Panc1 (cell line): ENCODE data around the gene CFAP58. TPM values are rescaled to one million over a fixed set of nuclear protein-coding genes. Genes with fewer than 3 reads are reported as not detected.

Source experiments
- ATAC-seq: fragments of 200-7000 bp; cut with Tn5 transposase; 2 replicates; pipeline ENCODE4 v1.9.1; 2020; ENCODE audit warnings: mild to moderate bottlenecking, moderate library complexity
- BruUV-seq: library from RNA; stranded (reverse); fragments of 400-500 nt; replicated peaks from 2 replicates; lab custom pipeline; 2021; lab: Mats Ljungman, UMichigan
- CTCF ChIA-PET: fragments of 300-600 bp; sonication (Branson Sonifier 250); formaldehyde crosslinking; loops from one replicate; lab custom pipeline; 2022; ENCODE audit warnings: antibody characterized with exemption; lab: Charles Lee
- POLR2A ChIA-PET: fragments of 300-600 bp; sonication (Branson Sonifier 250); formaldehyde crosslinking; loops from one replicate; lab custom pipeline; 2022; ENCODE audit warnings: antibody characterized with exemption; lab: Charles Lee
- DNase-seq: peaks from one replicate; pipeline ENCODE4 v3.0.0-alpha.2; 2010; ENCODE audit warnings: low read depth, low spot score
- H3K27ac ChIP-seq: 2 replicates; pipeline ENCODE4 v1.5.1; 2011; ENCODE audit warnings: mild to moderate bottlenecking, low read length, inconsistent platforms
- H3K27me3 ChIP-seq: fragments of 200-500 bp; sonication (Bioruptor generic); 2 replicates; pipeline ENCODE4 v1.6.0; 2014; ENCODE audit warnings: low read length, inconsistent platforms; ENCODE audit not compliant: control insufficient read depth, insufficient read depth
- H3K36me3 ChIP-seq: fragments of 200-500 bp; sonication (Bioruptor generic); 2 replicates; pipeline ENCODE4 v1.5.1; 2014; ENCODE audit warnings: inconsistent platforms, mild to moderate bottlenecking, low read length, moderate library complexity; ENCODE audit not compliant: control insufficient read depth, insufficient read depth
- H3K4me1 ChIP-seq: 2 replicates; pipeline ENCODE4 v1.5.1; 2011; ENCODE audit warnings: inconsistent platforms, mild to moderate bottlenecking, low read length, moderate library complexity; ENCODE audit not compliant: control insufficient read depth, insufficient read depth
- H3K4me3 ChIP-seq, 2 experiments: 2 replicates each; pipeline ENCODE4 v1.5.1; 2011 to 2012; ENCODE audit warnings: low read depth in 2 of 2, low read length in 2 of 2, mild to moderate bottlenecking in 2 of 2, inconsistent platforms in 1 of 2, moderate library complexity in 1 of 2
- H3K9me3 ChIP-seq: fragments of 200-500 bp; sonication (Bioruptor generic); 2 replicates; pipeline ENCODE4 v1.5.1; 2014; ENCODE audit warnings: low read depth, mild to moderate bottlenecking, inconsistent platforms, low read length, moderate library complexity; ENCODE audit not compliant: control insufficient read depth, insufficient read depth
- POLR2AphosphoS5 ChIP-seq: IDR thresholded peaks from 2 replicates; pipeline ENCODE4 v1.6.1; 2012; ENCODE audit warnings: mild to moderate bottlenecking, low read depth, low read length, moderate library complexity
- REST ChIP-seq, 2 experiments: IDR thresholded peaks; 2 replicates each; pipeline ENCODE4 v1.6.1; 2011 to 2012; ENCODE audit warnings: low read depth in 2 of 2, control low read depth in 1 of 2, low read length in 1 of 2, mild to moderate bottlenecking in 1 of 2, moderate library complexity in 1 of 2; ENCODE audit not compliant: insufficient read depth in 1 of 2
- SIN3A ChIP-seq: IDR thresholded peaks from 2 replicates; pipeline ENCODE4 v1.6.1; 2012; ENCODE audit warnings: low read depth, mild to moderate bottlenecking, low read length, moderate library complexity, borderline replicate concordance; ENCODE audit not compliant: insufficient read depth
- TCF7L2 ChIP-seq: IDR thresholded peaks from 2 replicates; pipeline ENCODE4 v1.6.1; 2011; ENCODE audit warnings: mild to moderate bottlenecking, low read depth, low read length, inconsistent platforms
- in situ Hi-C: cut with HindIII; loops from 2 replicates; pipeline ENCODE4 v1.10.0; 2016; ENCODE audit warnings: low sequenced_read_pairs, low pct_unique_long_range_greater_than_20kb
- intact Hi-C: fragments of 100-400 bp; cut with micrococcal nuclease; formaldehyde crosslinking; loops from one replicate; pipeline ENCODE4 v1.10.0; 2022; ENCODE audit not compliant: unreplicated experiment
- total RNA-seq: library from RNA; stranded (reverse); gene quantifications from one replicate; pipeline ENCODE4 v1.2.1, GENCODE V29; 2021; ENCODE audit not compliant: unreplicated experiment
- TF ChIP-seq, protein P1 (sequence below): fragments of 450-650 bp; IDR thresholded peaks from 2 replicates; pipeline ENCODE4 v1.5.1; 2017; ENCODE audit warnings: mild to moderate bottlenecking

The CFAP58 gene
- total RNA-seq, 1 experiment from 2014 or later: 2.0 TPM

GRCh38 chr10:104351919-104352318, 1.7 kb upstream of the CFAP58 start:
- Histone ChIP-seq H3K27ac (no peak overlapping the region; the same call in 1 of the 2 replicates), H3K9me3 (no peaks in the 10 kb centered on the region), H3K4me3 (no peak overlapping the region), H3K27me3 (no peaks in the 10 kb centered on the region), H3K4me1 (peaks cover 20% of the 10 kb centered on the region), H3K36me3 (no peaks in the 10 kb centered on the region)
- TF ChIP-seq, protein P1, sequence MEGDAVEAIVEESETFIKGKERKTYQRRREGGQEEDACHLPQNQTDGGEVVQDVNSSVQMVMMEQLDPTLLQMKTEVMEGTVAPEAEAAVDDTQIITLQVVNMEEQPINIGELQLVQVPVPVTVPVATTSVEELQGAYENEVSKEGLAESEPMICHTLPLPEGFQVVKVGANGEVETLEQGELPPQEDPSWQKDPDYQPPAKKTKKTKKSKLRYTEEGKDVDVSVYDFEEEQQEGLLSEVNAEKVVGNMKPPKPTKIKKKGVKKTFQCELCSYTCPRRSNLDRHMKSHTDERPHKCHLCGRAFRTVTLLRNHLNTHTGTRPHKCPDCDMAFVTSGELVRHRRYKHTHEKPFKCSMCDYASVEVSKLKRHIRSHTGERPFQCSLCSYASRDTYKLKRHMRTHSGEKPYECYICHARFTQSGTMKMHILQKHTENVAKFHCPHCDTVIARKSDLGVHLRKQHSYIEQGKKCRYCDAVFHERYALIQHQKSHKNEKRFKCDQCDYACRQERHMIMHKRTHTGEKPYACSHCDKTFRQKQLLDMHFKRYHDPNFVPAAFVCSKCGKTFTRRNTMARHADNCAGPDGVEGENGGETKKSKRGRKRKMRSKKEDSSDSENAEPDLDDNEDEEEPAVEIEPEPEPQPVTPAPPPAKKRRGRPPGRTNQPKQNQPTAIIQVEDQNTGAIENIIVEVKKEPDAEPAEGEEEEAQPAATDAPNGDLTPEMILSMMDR: no peak
- TF ChIP-seq REST (IDR thresholded peaks at IDR 0.05; ENCODE audit: insufficient read depth in 1 of 2, low read depth in 2 of 2, low read length in 1 of 2): no peak
- TF ChIP-seq SIN3A: no peak
- no peak for TF ChIP-seq TCF7L2
- no peak for TF ChIP-seq POLR2AphosphoS5
- DNase-seq: no peak
- intact Hi-C loops: loop anchor here (2.0 kb wide), 1 partner anchor 77 kb away; no protein-coding TSS in a partner anchor
- ATAC-seq: no peak
- no TSS peak for BruUV-seq
- ChIA-PET POLR2A (no interaction called here), CTCF (interaction anchor here (0.6 to 3.4 kb wide), 5 partner anchors 46 to 271 kb away, joined by 3 to 23 read pairs (median 6); no protein-coding TSS in a partner anchor)
- in situ Hi-C loops: no loop called here

GRCh38 chr10:104359811-104360210, 6.2 kb downstream of the CFAP58 start:
- TF ChIP-seq TCF7L2 (no peak), POLR2AphosphoS5 (no peak), SIN3A (no peak)
- no peak overlapping the region for H3K4me3 ChIP-seq
- no peaks in the 10 kb centered on the region for H3K27me3 ChIP-seq
- intact Hi-C loops (no loop called here), in situ Hi-C loops (no loop called here)
- H3K27ac ChIP-seq: no peak overlapping the region
- no peak for ATAC-seq
- CTCF ChIA-PET: interaction anchor here (0.7 kb wide), 1 partner anchor 32 kb away, joined by 17 read pairs; no protein-coding TSS in a partner anchor
- DNase-seq: no peak
- no peaks in the 10 kb centered on the region for H3K9me3 ChIP-seq
- no peaks in the 10 kb centered on the region for H3K4me1 ChIP-seq
- POLR2A ChIA-PET: no interaction called here
- no peaks in the 10 kb centered on the region for H3K36me3 ChIP-seq
- no TSS peak for BruUV-seq

- Histone ChIP-seq H3K27me3 (no peaks in the 10 kb centered on the region), H3K9me3 (no peaks in the 10 kb centered on the region), H3K27ac (no peak overlapping the region), H3K4me3 (no peak overlapping the region), H3K36me3 (no peaks in the 10 kb centered on the region), H3K4me1 (no peaks in the 10 kb centered on the region)
- intact Hi-C loops (no loop called here), in situ Hi-C loops (no loop called here)
- CTCF ChIA-PET: no interaction called here
- DNase-seq: no peak
- no TSS peak for BruUV-seq
- ATAC-seq: no peak
- TF ChIP-seq TCF7L2 (no peak), REST (IDR thresholded peaks at IDR 0.05; ENCODE audit: insufficient read depth in 1 of 2, low read depth in 2 of 2, low read length in 1 of 2) (no peak), SIN3A (no peak), POLR2AphosphoS5 (no peak)
- TF ChIP-seq, protein P1: no peak
- POLR2A ChIA-PET: no interaction called here
Measured at GRCh38 chr10:104367904-104368303, 14.3 kb downstream of the CFAP58 start.
